CD4-positive, alpha-beta T cell treated with Interferon gamma for 1 hour (primary cell): ENCODE measurements around the gene SLC35F3.

Experiments
- DNase-seq: peaks from one replicate; pipeline ENCODE4 v3.0.0-alpha.2; 2020

Gene SLC35F3

DNA sequence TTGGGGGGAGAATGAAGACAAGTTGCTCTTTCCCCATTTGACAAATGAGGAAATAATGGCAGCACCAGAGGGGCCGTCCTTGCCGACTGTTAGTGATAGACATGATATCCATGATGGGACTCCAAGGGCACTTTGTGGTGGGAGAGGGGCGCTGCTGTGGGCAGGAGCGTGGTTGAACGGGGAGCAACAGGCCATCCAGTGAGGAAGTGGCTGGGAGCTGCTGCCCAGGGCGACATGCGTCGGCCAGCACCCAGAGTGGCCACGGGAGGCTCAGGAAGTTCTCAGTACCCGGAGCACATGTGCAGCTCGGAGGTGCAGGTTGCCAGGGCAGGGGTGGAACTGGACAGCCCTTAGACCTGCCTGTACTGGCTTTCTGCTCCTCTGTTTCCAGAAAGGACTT lies 71.0 kb downstream of the SLC35F3 start:
- no peak for DNase-seq

GRCh38 chr1:233981042-233981675 lies 76.7 kb downstream of the SLC35F3 start:
- DNase-seq, result no peak

DNA sequence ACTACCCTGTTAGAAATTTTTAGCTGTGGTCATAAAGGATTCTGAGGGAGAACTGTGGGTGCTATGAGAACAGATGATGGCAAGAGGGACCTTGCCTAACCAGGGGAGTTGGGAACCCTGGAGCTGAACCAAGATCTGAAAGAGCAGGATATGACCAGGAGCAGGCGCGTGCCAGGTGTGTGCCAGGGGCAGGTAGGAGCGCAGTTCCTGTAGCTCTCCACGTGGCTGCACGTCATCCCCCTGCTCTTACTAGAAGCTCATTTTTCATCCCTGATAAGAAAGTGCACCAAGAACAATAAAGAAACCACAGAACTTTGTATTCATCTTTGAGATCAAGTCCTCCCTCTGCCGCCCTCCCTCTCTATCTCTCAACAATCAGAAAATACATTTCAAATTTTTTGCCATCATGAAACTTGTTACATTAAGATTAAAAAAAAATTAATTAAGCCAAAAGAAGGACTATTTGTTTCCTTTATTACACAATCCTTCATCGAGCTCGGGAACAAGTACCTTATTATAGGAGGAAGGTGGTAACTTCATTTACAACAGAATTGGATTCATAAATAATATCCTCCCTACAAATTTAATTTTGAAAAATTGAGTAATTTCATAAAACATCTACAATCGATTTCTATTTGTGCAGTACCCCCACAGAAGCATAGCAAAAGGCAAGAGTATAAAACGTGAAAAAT lies 78.5 kb downstream of the SLC35F3 start:
- no peak for DNase-seq

DNA sequence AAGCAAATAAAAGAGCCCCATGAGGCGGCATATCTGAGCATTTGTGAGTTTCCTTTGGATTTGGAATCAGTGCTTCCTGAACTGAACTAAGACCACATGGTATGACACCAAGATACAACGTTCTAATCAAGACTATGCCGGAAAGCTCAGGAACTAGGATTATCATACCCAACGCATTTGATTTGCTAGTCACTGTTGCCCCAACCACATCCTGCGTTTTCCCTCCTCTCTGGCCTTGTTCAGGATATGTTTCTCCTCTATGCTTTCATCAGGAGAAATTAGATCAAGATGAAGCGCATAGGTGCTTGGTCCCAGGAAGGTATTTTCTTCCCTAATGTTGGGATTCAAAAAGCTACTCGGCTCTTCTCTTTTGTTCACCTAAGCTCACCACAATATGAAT lies 79.3 kb downstream of the SLC35F3 start:
- DNase-seq, result no peak

GRCh38 chr1:233988963-233989696 lies 84.7 kb downstream of the SLC35F3 start:
- no peak for DNase-seq

DNA sequence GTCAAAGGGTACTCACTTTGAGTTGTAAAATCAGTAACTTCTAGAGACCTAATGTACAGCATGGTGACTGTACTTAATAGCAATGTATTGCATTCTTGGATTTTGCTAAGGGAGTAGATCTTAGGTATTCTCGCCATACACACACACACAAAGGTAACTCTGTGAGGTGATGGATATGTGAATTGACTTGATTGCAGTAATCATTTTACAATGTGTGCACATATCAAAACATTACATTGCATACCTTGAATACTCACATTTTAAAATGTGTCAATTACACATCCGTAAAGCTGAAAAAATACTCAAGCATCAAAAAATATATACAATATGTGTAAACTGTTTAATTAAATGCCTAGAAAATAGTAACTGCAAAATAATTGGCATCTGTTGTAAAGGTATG lies 86.0 kb downstream of the SLC35F3 start:
- DNase-seq, result no peak

DNA sequence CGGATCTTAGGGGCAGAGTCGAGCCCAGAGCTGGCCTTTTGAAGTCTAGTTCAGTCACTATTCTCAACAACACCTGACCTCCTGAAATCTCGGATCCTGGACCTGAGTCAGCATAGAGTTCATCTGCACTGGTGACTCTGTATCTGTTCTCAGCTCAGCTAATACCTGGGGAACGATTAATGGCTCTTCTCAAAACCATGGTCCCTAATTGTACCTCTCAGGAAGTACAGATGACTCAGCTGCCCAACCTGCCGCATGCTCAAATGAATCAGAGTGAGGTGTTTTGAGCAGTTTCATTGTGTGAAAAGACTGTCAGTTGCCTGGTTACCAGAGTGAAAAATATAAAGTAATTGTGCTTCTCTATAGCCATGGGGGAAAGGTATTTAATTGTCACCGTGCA lies 89.2 kb downstream of the SLC35F3 start:
- no peak for DNase-seq

DNA sequence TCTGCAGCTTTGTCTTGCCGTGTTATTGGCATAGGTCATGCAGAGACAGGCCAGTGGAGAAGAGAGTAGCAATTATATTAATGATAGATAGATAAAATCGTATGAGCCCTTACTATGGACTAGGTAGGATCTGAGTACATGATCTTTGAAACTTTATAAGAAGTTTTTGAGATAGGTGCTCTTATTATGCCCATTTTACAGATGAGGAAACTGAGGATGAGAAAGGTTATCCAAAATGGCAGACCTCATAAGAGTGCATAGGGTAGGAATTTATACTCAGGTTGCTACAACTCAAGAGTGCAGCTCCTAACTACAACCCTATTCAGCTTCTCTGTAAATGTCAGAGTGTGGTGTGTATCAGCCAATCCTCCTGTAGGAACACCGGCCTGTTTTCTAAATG lies 89.6 kb downstream of the SLC35F3 start:
- DNase-seq, result no peak

DNA sequence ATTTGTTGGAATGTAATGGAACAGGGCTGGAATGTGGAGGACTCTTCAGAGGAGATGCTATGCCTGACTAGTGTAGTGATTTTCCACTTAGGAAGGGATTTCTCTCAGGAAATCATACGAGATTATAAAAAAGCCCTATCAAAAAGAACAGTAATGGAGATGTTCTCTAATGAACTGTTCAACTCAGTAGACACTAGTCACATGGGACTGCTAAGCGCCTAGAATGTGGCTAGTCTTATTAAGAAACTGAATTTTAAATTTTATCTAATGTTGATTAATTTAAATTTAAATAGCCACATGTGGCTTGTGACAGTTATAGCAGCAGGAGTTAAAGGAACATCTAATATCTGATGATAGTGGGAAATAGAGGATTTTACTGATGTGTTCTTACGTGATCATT lies 94.0 kb downstream of the SLC35F3 start:
- DNase-seq, result no peak

DNA sequence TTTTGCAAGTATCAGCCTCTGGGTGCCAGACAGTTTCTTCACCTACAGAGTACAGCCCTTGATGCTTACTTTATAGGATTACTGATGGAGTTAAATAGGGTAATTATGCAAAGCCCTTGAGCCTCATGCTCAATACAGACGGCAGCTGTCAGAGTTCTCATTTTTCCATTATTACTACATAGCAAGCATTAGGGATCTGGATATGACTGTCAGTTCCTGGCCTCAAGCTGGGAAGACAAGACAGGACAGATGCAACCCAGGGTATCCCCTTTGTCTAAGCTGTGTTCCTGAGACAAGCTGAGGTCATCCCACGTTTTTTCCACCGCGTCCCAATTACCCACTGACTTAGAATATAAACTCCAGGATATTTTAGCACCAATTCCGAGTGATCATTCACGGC lies 94.4 kb downstream of the SLC35F3 start:
- no peak for DNase-seq

DNA sequence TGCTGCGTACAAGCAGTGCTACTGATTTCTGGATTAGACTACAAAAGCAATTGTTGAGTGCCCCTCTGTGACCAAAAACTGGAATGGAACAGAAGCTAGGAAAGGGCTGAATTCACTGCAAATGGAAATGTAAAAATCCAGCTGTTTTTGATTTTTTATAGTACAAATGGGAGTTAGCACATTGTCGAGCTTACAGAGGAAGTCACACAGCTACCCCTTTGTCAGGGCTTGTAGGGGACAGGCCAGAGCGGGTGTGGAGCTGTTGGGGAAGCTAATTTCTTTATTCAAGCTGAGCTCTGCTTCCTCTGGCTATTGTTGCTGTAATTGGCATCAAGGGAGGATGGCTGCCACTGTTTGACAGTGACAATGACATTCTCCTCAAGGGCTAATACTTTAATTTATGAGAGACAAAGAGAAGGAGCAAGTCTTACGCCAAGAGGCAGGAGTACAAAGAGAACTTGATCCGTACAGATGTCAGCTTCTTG lies 96.1 kb downstream of the SLC35F3 start:
- DNase-seq, result no peak

GRCh38 chr1:234001817-234002216 lies 97.3 kb downstream of the SLC35F3 start:
- no peak for DNase-seq

- DNase-seq, result no peak
These were observed 100.1 kb downstream of the SLC35F3 start for GRCh38 chr1:234004591-234004990.

DNA sequence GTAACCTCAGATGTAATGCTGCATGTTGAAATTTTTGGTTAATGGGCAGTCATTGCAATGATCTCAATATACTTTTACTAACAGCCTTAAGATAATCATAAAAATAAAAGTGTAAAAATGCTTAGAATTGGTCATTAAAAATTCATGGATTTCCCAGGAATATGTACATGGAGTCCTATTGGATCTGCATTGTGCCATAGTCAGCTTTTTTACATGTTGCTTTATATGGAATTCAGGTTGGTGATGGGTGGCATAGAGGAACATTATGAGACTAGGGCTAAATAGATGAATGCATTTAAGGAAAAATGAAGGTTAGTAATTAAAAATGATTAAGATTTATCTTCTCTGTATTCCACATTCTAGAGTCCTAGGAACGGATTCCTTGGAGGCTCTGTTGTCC lies 103.2 kb downstream of the SLC35F3 start:
- no peak for DNase-seq

DNA sequence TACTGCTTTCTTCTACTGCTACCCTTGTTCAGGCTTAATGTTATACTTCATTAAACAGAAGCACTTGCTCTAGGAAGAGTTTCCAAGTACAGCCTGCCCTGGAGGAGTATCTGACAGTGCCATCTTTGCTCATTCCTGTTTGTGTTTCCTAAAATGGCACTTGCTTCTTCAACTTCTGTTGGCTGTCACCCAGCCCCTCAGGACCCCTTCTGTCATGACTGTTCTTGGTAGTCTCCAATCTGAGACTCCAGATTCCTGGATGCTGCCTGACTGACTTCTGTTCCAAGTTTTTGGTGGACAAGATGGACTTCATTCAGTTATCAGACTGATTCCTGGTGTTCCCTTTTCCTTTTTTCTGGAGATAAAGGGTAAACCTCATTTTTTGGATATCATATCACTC lies 104.1 kb downstream of the SLC35F3 start:
- DNase-seq, result no peak

DNA sequence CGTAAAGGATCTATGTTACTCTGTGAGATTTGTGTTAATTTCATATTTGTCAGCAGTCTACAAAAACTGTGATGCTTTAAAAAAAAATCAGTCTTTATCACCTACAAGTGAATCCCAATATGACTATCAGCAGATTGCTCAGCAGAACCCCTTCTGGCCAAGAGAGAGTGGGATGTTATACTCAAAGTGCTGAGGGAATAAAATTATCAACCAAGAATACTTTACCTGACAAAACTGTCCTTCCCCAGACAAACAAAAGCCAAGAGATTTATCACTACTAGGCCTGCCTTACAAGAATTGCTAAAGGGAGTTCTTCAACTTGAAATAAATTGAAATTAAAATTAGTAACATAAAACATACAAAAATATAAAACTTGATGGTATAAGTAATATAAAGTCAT lies 105.2 kb downstream of the SLC35F3 start:
- DNase-seq, result no peak

GRCh38 chr1:234014208-234014607 lies 109.7 kb downstream of the SLC35F3 start:
- no peak for DNase-seq

DNA sequence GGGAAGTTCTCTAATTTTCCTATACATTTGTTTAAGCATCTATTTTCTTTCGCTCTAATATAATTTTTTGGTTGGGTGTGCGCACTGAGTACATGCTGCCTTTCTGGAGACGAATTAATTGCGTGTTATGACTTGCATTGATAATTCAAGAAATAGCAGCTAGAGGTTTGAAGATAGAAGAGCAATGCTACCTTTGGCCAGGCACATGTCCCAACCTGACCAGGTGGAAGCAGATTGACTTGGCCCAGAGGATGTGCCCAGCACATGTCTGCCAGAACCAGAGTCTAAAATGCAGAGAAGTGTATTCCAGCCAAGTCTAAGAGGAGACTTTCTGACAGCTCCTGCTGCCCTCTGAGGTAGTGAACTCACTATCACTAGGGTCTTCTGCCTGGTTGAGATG lies 114.3 kb downstream of the SLC35F3 start:
- DNase-seq, result no peak

- DNase-seq, result no peak
These were observed 114.9 kb downstream of the SLC35F3 start for GRCh38 chr1:234019387-234019786.

DNA sequence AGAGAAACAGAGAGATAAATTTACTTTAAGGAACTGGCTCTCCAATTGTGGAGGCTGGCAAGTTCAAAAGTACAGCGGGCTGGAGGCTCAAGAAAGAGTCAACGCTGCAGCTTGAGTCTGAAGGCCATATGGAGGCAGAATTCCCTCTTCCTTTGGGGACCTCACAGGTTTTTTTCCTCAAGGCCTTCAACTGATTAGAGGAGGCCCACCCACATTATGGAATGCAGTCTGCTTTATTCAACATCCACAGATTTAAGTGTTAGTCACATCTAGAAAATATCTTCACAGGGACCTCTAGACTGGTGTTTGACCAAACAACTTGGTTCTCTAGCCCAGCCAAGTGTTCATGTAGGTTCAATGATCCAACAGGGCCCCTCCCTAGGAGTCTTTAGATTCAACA lies 117.8 kb downstream of the SLC35F3 start:
- no peak for DNase-seq

DNA sequence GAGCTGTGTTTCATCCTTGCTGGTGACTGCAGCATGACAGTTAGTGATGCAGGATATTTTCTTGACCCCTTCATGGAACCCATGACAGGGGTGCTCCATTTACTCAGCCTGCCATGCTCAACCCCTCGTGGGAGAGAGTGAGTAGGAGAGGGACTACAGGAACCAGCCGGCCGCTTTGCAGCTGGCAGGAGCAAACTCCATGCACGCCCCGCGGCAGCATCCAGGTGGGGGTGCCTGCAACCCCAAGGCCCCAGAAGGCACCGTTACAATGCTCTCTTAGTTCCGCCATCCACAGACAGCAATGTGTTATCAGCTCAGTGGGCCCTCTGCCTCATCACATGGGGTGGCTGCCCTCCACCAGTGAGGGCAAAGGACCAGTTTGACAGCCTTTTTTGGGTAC lies 135.1 kb downstream of the SLC35F3 start:
- no peak for DNase-seq

DNA sequence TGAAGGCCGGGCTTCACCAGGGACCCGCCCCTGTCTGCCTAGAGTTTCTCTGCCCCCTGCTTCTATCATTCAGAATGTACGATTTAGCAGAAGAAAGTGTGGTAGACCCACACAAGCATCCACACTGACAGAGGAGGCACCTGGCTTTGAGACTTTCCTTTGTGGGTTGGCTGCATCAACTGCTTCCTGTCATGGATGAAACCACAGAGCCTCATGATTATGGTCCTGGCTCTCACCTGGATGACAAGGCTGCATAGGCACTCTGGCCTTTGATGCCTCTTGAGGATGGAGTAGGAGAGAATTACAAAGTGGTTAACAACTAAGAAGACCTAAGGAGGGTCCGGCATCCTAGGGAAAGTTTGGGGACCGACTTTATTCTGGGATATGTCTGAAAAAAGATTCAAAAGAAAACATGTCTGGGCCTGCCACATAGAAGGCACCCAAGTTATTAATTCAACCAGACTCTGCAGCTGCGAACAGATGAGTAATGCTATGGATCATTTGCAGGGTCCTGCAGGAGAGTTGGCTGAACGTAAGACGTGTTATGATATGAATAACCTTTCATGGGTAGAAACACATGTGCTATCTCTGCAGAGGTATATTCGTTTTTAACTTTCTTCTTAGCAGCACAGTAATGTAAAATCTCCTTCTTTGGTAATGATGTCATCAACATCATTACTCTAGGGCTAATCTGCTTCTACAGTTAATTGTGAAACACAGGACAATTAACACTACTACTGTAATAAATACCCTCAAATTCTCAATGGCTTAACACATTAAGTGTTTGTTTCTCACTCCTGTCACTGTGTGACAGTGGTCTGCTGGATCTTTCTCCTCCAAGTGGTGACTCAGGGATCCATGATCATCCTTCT lies 136.2 kb downstream of the SLC35F3 start:
- DNase-seq, result no peak

GRCh38 chr1:234044079-234044478 lies 139.6 kb downstream of the SLC35F3 start:
- DNase-seq, result no peak
